GM18868 (cell line): ENCODE data around the gene SMIM7.

Source experiments
- ATAC-seq: cut with Tn5 transposase; IDR thresholded peaks from one replicate; pipeline ENCODE4 v1.9.1; 2021; ENCODE audit warnings: mild to moderate bottlenecking, moderate library complexity; ENCODE audit not compliant: unreplicated experiment

Gene SMIM7

GRCh38 chr19:16623576-16623975 lies 36.4 kb downstream of the SMIM7 start:
- ATAC-seq = no peak

- no peak for ATAC-seq
Measured at GRCh38 chr19:16623066-16623465, 36.9 kb downstream of the SMIM7 start.

DNA sequence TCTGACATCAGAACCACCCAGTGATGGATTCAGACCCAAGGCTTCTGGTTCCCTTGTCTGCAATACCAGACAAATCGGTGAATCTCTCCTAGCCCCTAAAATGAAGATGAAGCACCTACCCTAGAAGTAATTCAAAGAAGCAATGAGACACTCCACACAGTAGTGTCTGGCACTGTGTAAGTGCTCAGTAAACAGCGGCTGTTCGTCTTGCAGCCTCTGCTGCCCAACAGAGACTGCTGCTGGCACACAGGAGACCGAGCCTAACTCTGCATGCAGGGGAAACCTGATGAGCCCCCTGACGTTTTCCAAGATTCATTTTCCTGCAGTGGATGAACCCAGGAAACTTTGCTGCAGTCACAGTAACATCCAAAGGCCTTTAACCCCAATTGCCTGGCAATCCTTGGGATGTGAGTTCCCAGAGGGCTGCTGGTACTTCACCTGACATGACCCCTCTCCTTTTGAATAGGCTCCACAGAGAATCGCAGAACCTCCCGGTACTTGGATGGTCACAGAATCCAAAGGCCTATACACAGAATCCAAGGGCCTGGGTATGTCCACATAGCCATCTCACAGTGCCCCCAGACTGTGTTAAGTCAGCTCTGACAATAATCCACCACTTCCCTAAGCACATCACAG lies 38.7 kb downstream of the SMIM7 start:
- ATAC-seq = no peak

- ATAC-seq = no peak
Measured at GRCh38 chr19:16620584-16620983, 39.4 kb downstream of the SMIM7 start.

DNA sequence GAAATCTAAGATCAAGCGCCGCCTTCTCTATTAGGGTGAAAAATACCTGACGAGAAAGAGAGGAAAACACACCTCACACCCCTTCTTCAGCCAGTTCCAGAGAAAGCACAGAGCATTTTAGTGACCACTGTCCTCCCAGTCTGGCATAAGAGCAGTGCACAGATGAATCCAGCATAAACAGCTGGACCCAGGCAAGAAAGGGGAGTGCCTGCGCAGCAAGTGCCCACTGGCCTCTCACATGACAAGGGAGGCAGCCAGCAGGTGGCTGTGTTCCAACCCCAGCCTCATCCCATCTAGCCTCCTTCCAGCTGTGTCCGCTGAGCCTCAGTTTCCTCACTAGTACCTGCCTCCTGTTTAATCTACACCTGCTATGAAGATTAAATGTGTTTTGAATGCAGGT lies 39.9 kb downstream of the SMIM7 start:
- ATAC-seq = no peak

GRCh38 chr19:16619457-16619856 lies 40.5 kb downstream of the SMIM7 start:
- ATAC-seq = no peak

DNA sequence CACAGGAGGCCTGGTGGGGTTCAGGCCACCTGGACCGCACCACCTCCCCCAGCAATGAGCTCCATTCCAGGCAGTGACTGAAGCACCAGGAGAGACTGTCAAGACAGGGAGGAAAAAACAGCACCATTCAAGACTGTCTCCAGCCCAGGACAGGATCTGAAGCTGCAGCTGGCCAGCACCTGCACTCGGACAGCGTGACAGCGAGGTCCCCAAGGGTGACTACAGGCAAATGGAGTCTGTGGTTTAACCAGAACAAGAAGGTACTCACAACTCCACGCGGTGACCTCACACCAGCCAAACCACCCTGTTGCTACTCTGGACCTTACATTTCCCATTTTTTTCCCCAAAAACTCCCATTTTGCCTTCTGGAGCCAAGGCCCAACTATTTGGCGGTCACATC lies 41.7 kb downstream of the SMIM7 start:
- no peak for ATAC-seq

- ATAC-seq = no peak
Measured at GRCh38 chr19:16615808-16616207, 44.1 kb downstream of the SMIM7 start.

- ATAC-seq = no peak
Measured at GRCh38 chr19:16614941-16615340, 45.0 kb downstream of the SMIM7 start.

GRCh38 chr19:16613841-16614240 lies 46.1 kb downstream of the SMIM7 start:
- no peak for ATAC-seq

DNA sequence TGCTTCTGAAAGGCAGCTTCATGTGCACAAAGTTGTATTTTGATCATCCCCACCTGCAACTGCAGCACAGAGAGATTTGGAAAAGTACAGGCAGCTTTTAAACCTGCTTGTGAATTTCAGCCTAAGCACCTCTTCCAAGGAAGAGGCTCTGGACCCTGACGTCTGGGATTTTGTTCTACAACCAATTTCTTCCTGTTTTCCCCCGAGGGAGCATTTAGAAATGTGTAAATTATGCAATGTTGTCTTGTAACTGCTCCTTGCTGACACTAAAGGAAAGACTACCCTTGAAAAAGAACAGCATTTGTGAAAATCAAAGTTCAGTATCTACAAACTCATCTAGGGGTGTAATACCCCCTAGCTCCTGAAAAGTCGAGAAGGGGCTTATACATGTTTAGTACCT lies 47.3 kb downstream of the SMIM7 start:
- no peak for ATAC-seq

DNA sequence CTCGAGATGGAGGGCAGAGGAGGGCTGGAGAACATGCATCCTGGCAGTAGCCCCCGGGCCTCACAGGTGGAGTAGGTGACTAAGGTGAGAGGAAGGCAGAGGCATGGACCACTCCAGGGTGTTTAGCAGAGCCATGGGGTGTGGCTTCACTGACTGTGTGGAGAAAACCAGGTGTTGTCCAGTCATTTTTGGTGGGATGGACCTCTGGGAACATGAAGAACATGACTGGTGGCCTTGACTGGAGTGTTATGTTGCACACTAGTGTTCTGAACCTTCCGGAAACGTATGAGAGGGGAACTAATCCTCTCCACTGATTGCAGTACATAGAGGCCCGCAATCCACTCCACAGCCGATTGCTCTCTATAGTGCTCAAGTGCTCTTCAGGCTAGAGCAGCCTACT lies 48.8 kb downstream of the SMIM7 start:
- ATAC-seq = no peak

GRCh38 chr19:16609511-16610200 lies 50.3 kb downstream of the SMIM7 start:
- no peak for ATAC-seq

- no peak for ATAC-seq
Measured at GRCh38 chr19:16608290-16608739, 51.6 kb downstream of the SMIM7 start.

- ATAC-seq = no peak
Measured at GRCh38 chr19:16607819-16608218, 52.1 kb downstream of the SMIM7 start.

DNA sequence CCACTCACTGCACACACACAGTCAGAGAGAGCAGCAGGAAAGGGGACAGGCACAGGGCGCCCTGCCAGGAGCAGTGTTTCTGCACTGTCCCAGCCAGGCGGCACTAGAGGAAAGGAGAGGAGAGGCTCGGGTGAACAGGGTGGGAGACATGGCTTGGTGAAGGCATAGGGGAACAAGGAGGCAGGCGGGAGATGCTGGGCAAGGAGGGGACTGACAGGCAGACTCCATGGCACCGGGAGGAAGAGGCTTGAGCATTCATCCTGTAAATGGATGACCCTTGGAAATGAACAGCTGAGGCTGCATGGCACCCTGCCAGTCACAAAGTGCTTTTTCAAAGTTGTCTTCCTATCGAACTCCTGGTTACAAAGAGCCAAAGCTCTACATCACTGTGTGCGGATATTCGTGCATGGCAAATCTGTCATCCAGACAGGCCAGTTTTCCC lies 54.4 kb downstream of the SMIM7 start:
- no peak for ATAC-seq

DNA sequence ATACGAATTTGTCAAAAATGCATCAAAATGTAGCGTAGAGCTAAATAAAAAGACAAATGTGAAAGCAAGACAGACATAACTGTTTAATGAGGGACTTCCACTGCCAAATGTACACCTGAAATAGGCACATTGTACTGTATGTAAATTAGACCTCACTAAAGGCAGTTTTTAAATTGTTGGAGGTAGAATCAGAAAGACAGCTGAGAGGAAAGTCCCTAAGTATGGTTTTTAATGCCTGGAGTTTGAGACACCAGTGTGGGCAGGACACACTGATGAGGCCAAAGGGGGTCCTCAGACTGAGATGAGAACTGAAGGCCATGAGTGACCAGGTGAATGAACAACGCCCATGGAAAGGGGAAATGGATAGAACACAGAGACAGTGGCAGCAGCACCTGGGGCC lies 54.8 kb downstream of the SMIM7 start:
- ATAC-seq = no peak

DNA sequence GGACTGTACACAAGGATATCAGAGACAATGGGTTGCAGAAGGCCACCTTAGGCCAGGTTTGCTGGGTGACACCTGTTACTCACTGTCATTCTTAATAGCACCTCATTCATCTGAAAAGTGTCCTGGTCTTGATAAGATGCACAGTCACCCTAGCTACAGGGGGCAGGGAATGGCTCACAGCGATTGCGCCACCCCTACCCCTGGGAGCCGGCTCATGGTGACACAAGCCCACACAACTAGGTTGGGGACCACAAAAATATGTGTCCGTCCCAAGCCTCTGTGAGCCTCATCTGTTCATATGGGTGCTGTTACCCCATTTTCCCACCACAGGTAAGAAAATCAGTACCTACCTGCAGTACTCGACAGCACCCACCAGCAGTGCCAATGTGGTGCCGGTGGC lies 55.3 kb downstream of the SMIM7 start:
- ATAC-seq = no peak

- ATAC-seq = no peak
Measured at GRCh38 chr19:16603090-16603489, 56.9 kb downstream of the SMIM7 start.

DNA sequence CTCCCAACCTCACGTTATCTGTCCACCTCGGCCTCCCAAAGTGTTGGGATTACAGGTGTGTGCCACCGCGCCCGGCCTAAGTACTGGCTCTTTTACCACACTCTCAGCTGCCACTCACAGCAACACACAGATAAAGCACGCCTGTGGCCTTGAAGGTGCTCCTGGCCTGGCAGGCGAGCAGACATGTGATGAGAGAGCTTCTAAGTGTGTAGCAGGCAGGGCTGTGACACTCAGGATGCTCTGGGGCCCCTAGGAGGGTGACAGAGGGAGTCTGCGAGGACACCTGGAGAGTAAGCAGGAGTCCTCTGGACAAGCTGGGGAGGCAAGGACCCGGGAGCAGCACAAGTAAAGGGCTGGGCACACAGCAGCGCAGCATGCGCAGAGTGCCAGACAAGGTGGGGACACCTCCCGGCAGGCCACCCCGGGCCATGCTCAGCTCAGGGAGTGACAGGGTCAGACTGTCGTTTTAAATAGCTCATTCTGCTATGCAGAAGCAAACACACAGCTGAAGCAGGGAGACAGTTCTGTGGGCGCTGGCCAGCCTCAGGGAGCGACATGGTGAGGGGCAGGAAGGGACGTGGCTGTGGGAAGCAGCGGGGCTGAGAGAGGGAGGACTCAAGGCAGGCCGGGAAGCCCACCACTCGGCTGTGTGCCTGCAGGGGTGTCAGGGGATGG lies 58.4 kb downstream of the SMIM7 start:
- ATAC-seq = no peak

DNA sequence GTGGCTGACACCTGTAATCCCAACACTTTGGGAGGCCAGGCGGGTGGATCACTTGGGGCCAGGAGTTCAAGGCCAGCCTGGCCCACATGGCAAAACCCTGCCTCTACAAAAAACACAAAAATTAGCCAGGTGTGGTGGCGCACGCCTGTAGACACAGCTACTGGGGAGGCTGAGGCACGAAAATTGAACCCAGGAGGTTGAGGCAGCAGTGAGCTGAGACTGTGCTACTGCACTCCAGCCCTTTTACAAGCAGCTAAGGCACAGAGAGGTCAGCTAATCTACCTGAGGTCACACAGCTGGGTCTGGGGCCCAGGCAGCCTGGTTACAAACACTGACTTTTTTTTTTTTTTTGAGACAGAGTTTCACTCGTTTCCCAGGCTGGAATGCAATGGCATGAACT lies 59.1 kb downstream of the SMIM7 start:
- ATAC-seq = no peak

DNA sequence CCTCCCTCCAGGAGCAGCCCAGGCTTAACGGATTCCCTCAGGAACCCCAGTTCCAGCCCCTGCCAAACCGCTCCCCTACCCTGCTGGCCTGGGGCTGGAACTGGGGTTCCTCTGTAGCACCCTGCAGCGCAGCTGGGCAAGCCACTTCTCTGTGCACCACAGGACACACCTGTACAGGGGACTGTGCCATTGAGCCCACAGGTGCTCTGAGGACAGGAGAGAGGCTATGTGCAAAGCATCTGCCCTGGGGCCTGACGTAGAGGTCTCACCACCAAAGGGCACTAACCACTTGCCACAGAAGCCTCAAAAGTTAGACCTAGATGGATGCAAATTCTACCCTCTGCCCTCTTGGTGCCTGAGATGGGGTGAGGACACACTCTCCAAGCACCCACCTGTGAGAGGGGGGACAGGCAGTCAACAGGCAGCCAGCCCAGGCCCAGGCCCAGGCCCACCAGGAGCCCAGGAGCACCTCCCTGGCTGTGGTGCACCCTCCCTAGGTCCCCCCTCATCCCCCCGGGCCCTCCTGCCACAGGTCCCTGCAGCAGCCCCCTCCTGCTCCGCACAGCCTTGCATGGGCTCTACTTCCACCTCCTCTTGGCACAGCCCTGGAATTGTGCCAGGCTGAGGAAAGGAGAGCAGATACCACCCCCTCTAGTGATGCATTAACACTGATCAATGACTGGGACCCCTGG lies 60.1 kb downstream of the SMIM7 start:
- no peak for ATAC-seq
